ENCODE measurements around the gene GALNT10.

The GALNT10 gene

GRCh38 chr5:154412316-154412715, 221.8 kb downstream of the GALNT10 start:
- DNase-seq: no peak

- no peak for DNase-seq
These were observed 222.4 kb downstream of the GALNT10 start for GRCh38 chr5:154412925-154413324.

GRCh38 chr5:154415114-154415513, 224.6 kb downstream of the GALNT10 start:
- no peak for DNase-seq

- DNase-seq: no peak
These were observed 227.8 kb downstream of the GALNT10 start for GRCh38 chr5:154418344-154418820.

GRCh38 chr5:154419236-154419635, 228.7 kb downstream of the GALNT10 start:
- DNase-seq: no peak

- no peak for DNase-seq
These were observed 231.3 kb downstream of the GALNT10 start for GRCh38 chr5:154421868-154422267.

- DNase-seq: no peak
These were observed 231.8 kb downstream of the GALNT10 start for GRCh38 chr5:154422298-154422697.

GRCh38 chr5:154428208-154428607, 237.7 kb downstream of the GALNT10 start:
- DNase-seq: no peak

- DNase-seq: no peak
These were observed 238.8 kb downstream of the GALNT10 start for GRCh38 chr5:154429341-154429740.

- DNase-seq: no peak
These were observed 239.9 kb downstream of the GALNT10 start for GRCh38 chr5:154430466-154430865.

- no peak for DNase-seq
These were observed 240.6 kb downstream of the GALNT10 start for GRCh38 chr5:154430961-154431630.

GRCh38 chr5:154435226-154435625, 244.7 kb downstream of the GALNT10 start:
- DNase-seq: no peak

GRCh38 chr5:154437281-154437965, 246.9 kb downstream of the GALNT10 start:
- no peak for DNase-seq

GRCh38 chr5:154440540-154440939, 250.0 kb downstream of the GALNT10 start:
- no peak for DNase-seq

- DNase-seq: no peak
These were observed 252.3 kb downstream of the GALNT10 start for GRCh38 chr5:154442801-154443200.

- DNase-seq: no peak
These were observed 254.3 kb downstream of the GALNT10 start for GRCh38 chr5:154444556-154445421.

GRCh38 chr5:154445422-154446194, 255.1 kb downstream of the GALNT10 start, which contains the start of gene SAP30L:
Gene SAP30L, plus strand, starts transcription at chr5:154445997. Its CDS starts 608 bp downstream, at chr5:154446605.
- DNase-seq: peak; percentile 94

- DNase-seq: no peak
These were observed 255.9 kb downstream of the GALNT10 start for GRCh38 chr5:154446195-154447088.

GRCh38 chr5:154447089-154447725, 256.7 kb downstream of the GALNT10 start:
- peak; percentile 33 for DNase-seq

GRCh38 chr5:154449786-154450185, 259.3 kb downstream of the GALNT10 start:
- no peak for DNase-seq

- DNase-seq: no peak
These were observed 261.4 kb downstream of the GALNT10 start for GRCh38 chr5:154451957-154452356.
